SKM-1 treated with dmso at 0.1 percent for 144 hours (cell line): ENCODE measurements around the gene MYO5C.

Source experiments
- DNase-seq: peaks from one replicate; lab custom pipeline; 2025; ENCODE audit not compliant: unreplicated experiment; lab: John Stamatoyannopoulos, UW

Gene MYO5C

GRCh38 chr15:52295421-52296001 is at the start of gene MYO5C:
Gene MYO5C, minus strand, starts transcription at chr15:52295804. Its CDS starts 168 bp downstream, at chr15:52295636.
- DNase-seq = peak; percentile 13

GRCh38 chr15:52344592-52344991 is 49.0 kb upstream of the MYO5C start:
- no peak for DNase-seq

GRCh38 chr15:52343831-52344230 is 48.2 kb upstream of the MYO5C start:
- no peak for DNase-seq

- DNase-seq = no peak
These were observed 44.5 kb upstream of the MYO5C start for GRCh38 chr15:52340093-52340492.

- no peak for DNase-seq
These were observed 43.3 kb upstream of the MYO5C start for GRCh38 chr15:52338891-52339290.

GRCh38 chr15:52338058-52338457 is 42.5 kb upstream of the MYO5C start:
- DNase-seq = no peak

- no peak for DNase-seq
These were observed 41.7 kb upstream of the MYO5C start for GRCh38 chr15:52337198-52337853.

GRCh38 chr15:52336529-52336928 is 40.9 kb upstream of the MYO5C start:
- no peak for DNase-seq

GRCh38 chr15:52334491-52335160 is 39.0 kb upstream of the MYO5C start:
- no peak for DNase-seq

GRCh38 chr15:52331490-52332240 is 36.1 kb upstream of the MYO5C start:
- no peak for DNase-seq

- no peak for DNase-seq
These were observed 34.4 kb upstream of the MYO5C start for GRCh38 chr15:52329987-52330386.

- no peak for DNase-seq
These were observed 33.5 kb upstream of the MYO5C start for GRCh38 chr15:52329150-52329549.

- no peak for DNase-seq
These were observed 33.1 kb upstream of the MYO5C start for GRCh38 chr15:52328680-52329079.

- DNase-seq = no peak
These were observed 31.2 kb upstream of the MYO5C start for GRCh38 chr15:52326756-52327155.

GRCh38 chr15:52324109-52324508 is 28.5 kb upstream of the MYO5C start:
- no peak for DNase-seq

GRCh38 chr15:52318729-52319500 is 23.3 kb upstream of the MYO5C start:
- DNase-seq = no peak

GRCh38 chr15:52317688-52318087 is 22.1 kb upstream of the MYO5C start:
- DNase-seq = no peak

GRCh38 chr15:52317022-52317421 is 21.4 kb upstream of the MYO5C start:
- no peak for DNase-seq

GRCh38 chr15:52309154-52309548 is 13.5 kb upstream of the MYO5C start:
- no peak for DNase-seq

GRCh38 chr15:52308446-52309153 is 13.0 kb upstream of the MYO5C start:
- DNase-seq = peak; percentile 33
